ENCODE results near the gene STXBP2.

STXBP2 gene

GRCh38 chr19:7658219-7658686, 21.3 kb downstream of the STXBP2 start:
- peak overlapping the region; percentile 79 for H2AFZ ChIP-seq (ENCODE audit: low read length)
- no peak overlapping the region for H4K91ac ChIP-seq (ENCODE audit: low read depth, low read length, poor library complexity)
- H3K4me1 ChIP-seq (ENCODE audit: control insufficient read depth in 2 of 2, insufficient read depth in 1 of 2, low read depth in 1 of 2, low read length in 2 of 2): peaks cover 0 to 2% of the 10 kb centered on the region in 2 donors
- no peak overlapping the region for H3K4me2 ChIP-seq (ENCODE audit: insufficient read depth, low read length, poor library complexity, severe bottlenecking)
- peak overlapping the region; percentile 5 for H2AK5ac ChIP-seq (ENCODE audit: low read depth, low read length)
- H3K79me1 ChIP-seq (ENCODE audit: low read depth, low read length): peaks cover 1% of the 10 kb centered on the region
- H2BK12ac ChIP-seq (ENCODE audit: low read length): no peak overlapping the region
- H3K27ac ChIP-seq (replicated peaks; ENCODE audit: low read length): no peak overlapping the region
- H2BK120ac ChIP-seq (ENCODE audit: low read depth, low read length): no peak overlapping the region
- no peak overlapping the region for H4K8ac ChIP-seq (ENCODE audit: low read depth, low read length)
- H3K18ac ChIP-seq (ENCODE audit: low read length): no peak overlapping the region
- no peak overlapping the region for H3K4me3 ChIP-seq (ENCODE audit: low read length in 2 of 2)
- H2BK5ac ChIP-seq (ENCODE audit: low read length): no peak overlapping the region
- no peak overlapping the region for H3K14ac ChIP-seq (ENCODE audit: low read length)
- DNase-seq (ENCODE audit: low spot score): no peak
- H3K36me3 ChIP-seq (replicated peaks in 1 of 2; ENCODE audit: control insufficient read depth in 2 of 2, insufficient read depth in 2 of 2, low read length in 2 of 2): no peaks in the 10 kb centered on the region
- no peaks in the 10 kb centered on the region for H3K9me3 ChIP-seq (replicated peaks in 1 of 2; ENCODE audit: control insufficient read depth in 2 of 2, insufficient read depth in 1 of 2, low read depth in 1 of 2, low read length in 2 of 2)
- no peaks in the 10 kb centered on the region for H3K27me3 ChIP-seq (ENCODE audit: control insufficient read depth in 3 of 3, insufficient read depth in 3 of 3, low read depth in 1 of 3, low read length in 3 of 3)
- H3K9ac ChIP-seq (ENCODE audit: low read depth, low read length, poor library complexity): no peak overlapping the region
- no peak overlapping the region for H2BK15ac ChIP-seq (ENCODE audit: low read length)
- no CpG with 5 or more reads among the region's 9 CpGs for WGBS, 2 donors (ENCODE audit: extremely low coverage in 2 of 2, insufficient read length in 2 of 2, insufficient replicate concordance in 1 of 2)
- no peak overlapping the region for H3K4ac ChIP-seq (ENCODE audit: low read length)
- H3K23ac ChIP-seq (ENCODE audit: low read depth, low read length, poor library complexity): no peak overlapping the region

GRCh38 chr19:7661744-7662538, 25.0 kb downstream of the STXBP2 start:
- H3K9me3 ChIP-seq (replicated peaks in 1 of 2; ENCODE audit: control insufficient read depth in 2 of 2, insufficient read depth in 1 of 2, low read depth in 1 of 2, low read length in 2 of 2): no peaks in the 10 kb centered on the region
- H3K36me3 ChIP-seq (replicated peaks in 1 of 2; ENCODE audit: control insufficient read depth in 2 of 2, insufficient read depth in 2 of 2, low read length in 2 of 2): no peaks in the 10 kb centered on the region
- peaks cover 0 to 2% of the 10 kb centered on the region in 2 donors for H3K4me1 ChIP-seq (ENCODE audit: control insufficient read depth in 2 of 2, insufficient read depth in 1 of 2, low read depth in 1 of 2, low read length in 2 of 2)
- H3K23ac ChIP-seq (ENCODE audit: low read depth, low read length, poor library complexity): no peak overlapping the region
- no peak overlapping the region for H4K91ac ChIP-seq (ENCODE audit: low read depth, low read length, poor library complexity)
- no peak overlapping the region for H3K9ac ChIP-seq (ENCODE audit: low read depth, low read length, poor library complexity)
- H3K18ac ChIP-seq (ENCODE audit: low read length): no peak overlapping the region
- no peak overlapping the region for H3K4ac ChIP-seq (ENCODE audit: low read length)
- DNase-seq (ENCODE audit: low spot score): no peak
- WGBS, 2 donors (ENCODE audit: extremely low coverage in 2 of 2, insufficient read length in 2 of 2, insufficient replicate concordance in 1 of 2): no CpG with 5 or more reads among the region's 8 CpGs
- no peak overlapping the region for H2BK120ac ChIP-seq (ENCODE audit: low read depth, low read length)
- no peak overlapping the region for H3K4me2 ChIP-seq (ENCODE audit: insufficient read depth, low read length, poor library complexity, severe bottlenecking)
- no peak overlapping the region for H2AFZ ChIP-seq (ENCODE audit: low read length)
- peaks cover 1% of the 10 kb centered on the region for H3K79me1 ChIP-seq (ENCODE audit: low read depth, low read length)
- no peak overlapping the region for H4K8ac ChIP-seq (ENCODE audit: low read depth, low read length)
- no peak overlapping the region for H3K14ac ChIP-seq (ENCODE audit: low read length)
- no peaks in the 10 kb centered on the region for H3K27me3 ChIP-seq (ENCODE audit: control insufficient read depth in 3 of 3, insufficient read depth in 3 of 3, low read depth in 1 of 3, low read length in 3 of 3)
- H2AK5ac ChIP-seq (ENCODE audit: low read depth, low read length): no peak overlapping the region
- H3K4me3 ChIP-seq (ENCODE audit: low read length in 2 of 2): no peak overlapping the region
- H2BK5ac ChIP-seq (ENCODE audit: low read length): no peak overlapping the region
- H2BK12ac ChIP-seq (ENCODE audit: low read length): no peak overlapping the region
- H2BK15ac ChIP-seq (ENCODE audit: low read length): no peak overlapping the region
- H3K27ac ChIP-seq (replicated peaks; ENCODE audit: low read length): no peak overlapping the region

GRCh38 chr19:7662657-7663056, 25.7 kb downstream of the STXBP2 start:
- peaks cover 1% of the 10 kb centered on the region for H3K79me1 ChIP-seq (ENCODE audit: low read depth, low read length)
- no peak overlapping the region for H2BK15ac ChIP-seq (ENCODE audit: low read length)
- DNase-seq (ENCODE audit: low spot score): no peak
- no peak overlapping the region for H3K23ac ChIP-seq (ENCODE audit: low read depth, low read length, poor library complexity)
- WGBS, 2 donors (ENCODE audit: extremely low coverage in 2 of 2, insufficient read length in 2 of 2, insufficient replicate concordance in 1 of 2): no CpG with 5 or more reads among the region's 14 CpGs
- no peak overlapping the region for H4K8ac ChIP-seq (ENCODE audit: low read depth, low read length)
- H3K4me3 ChIP-seq (ENCODE audit: low read length in 2 of 2): no peak overlapping the region
- no peaks in the 10 kb centered on the region for H3K9me3 ChIP-seq (replicated peaks in 1 of 2; ENCODE audit: control insufficient read depth in 2 of 2, insufficient read depth in 1 of 2, low read depth in 1 of 2, low read length in 2 of 2)
- no peaks in the 10 kb centered on the region for H3K4me1 ChIP-seq (ENCODE audit: control insufficient read depth in 2 of 2, insufficient read depth in 1 of 2, low read depth in 1 of 2, low read length in 2 of 2)
- H2AFZ ChIP-seq (ENCODE audit: low read length): no peak overlapping the region
- no peaks in the 10 kb centered on the region for H3K36me3 ChIP-seq (replicated peaks in 1 of 2; ENCODE audit: control insufficient read depth in 2 of 2, insufficient read depth in 2 of 2, low read length in 2 of 2)
- H3K4me2 ChIP-seq (ENCODE audit: insufficient read depth, low read length, poor library complexity, severe bottlenecking): no peak overlapping the region
- no peak overlapping the region for H2BK12ac ChIP-seq (ENCODE audit: low read length)
- no peak overlapping the region for H3K14ac ChIP-seq (ENCODE audit: low read length)
- H3K18ac ChIP-seq (ENCODE audit: low read length): no peak overlapping the region
- H3K27me3 ChIP-seq (ENCODE audit: control insufficient read depth in 3 of 3, insufficient read depth in 3 of 3, low read depth in 1 of 3, low read length in 3 of 3): no peaks in the 10 kb centered on the region
- no peak overlapping the region for H3K4ac ChIP-seq (ENCODE audit: low read length)
- H3K9ac ChIP-seq (ENCODE audit: low read depth, low read length, poor library complexity): no peak overlapping the region
- H4K91ac ChIP-seq (ENCODE audit: low read depth, low read length, poor library complexity): no peak overlapping the region
- H2AK5ac ChIP-seq (ENCODE audit: low read depth, low read length): no peak overlapping the region
- H2BK5ac ChIP-seq (ENCODE audit: low read length): no peak overlapping the region
- H3K27ac ChIP-seq (replicated peaks; ENCODE audit: low read length): no peak overlapping the region
- H2BK120ac ChIP-seq (ENCODE audit: low read depth, low read length): no peak overlapping the region

- Histone ChIP-seq H3K4me2 (ENCODE audit: insufficient read depth, low read length, poor library complexity, severe bottlenecking) (no peak overlapping the region), H3K79me1 (ENCODE audit: low read depth, low read length) (peaks cover 1% of the 10 kb centered on the region), H4K91ac (ENCODE audit: low read depth, low read length, poor library complexity) (no peak overlapping the region), H3K23ac (ENCODE audit: low read depth, low read length, poor library complexity) (no peak overlapping the region), H3K9ac (ENCODE audit: low read depth, low read length, poor library complexity) (no peak overlapping the region), H3K4me1 (ENCODE audit: control insufficient read depth in 2 of 2, insufficient read depth in 1 of 2, low read depth in 1 of 2, low read length in 2 of 2) (no peaks in the 10 kb centered on the region), H3K27me3 (ENCODE audit: control insufficient read depth in 3 of 3, insufficient read depth in 3 of 3, low read depth in 1 of 3, low read length in 3 of 3) (peaks cover 0 to 2% (median 0%) of the 10 kb centered on the region in 3 experiments), H2BK15ac (ENCODE audit: low read length) (no peak overlapping the region), H3K9me3 (replicated peaks in 1 of 2; ENCODE audit: control insufficient read depth in 2 of 2, insufficient read depth in 1 of 2, low read depth in 1 of 2, low read length in 2 of 2) (no peaks in the 10 kb centered on the region), H3K27ac (replicated peaks; ENCODE audit: low read length) (no peak overlapping the region), H2BK12ac (ENCODE audit: low read length) (no peak overlapping the region), H2BK5ac (ENCODE audit: low read length) (no peak overlapping the region), H3K18ac (ENCODE audit: low read length) (no peak overlapping the region), H3K14ac (ENCODE audit: low read length) (no peak overlapping the region), H2AFZ (ENCODE audit: low read length) (no peak overlapping the region), H4K8ac (ENCODE audit: low read depth, low read length) (no peak overlapping the region), H3K36me3 (replicated peaks in 1 of 2; ENCODE audit: control insufficient read depth in 2 of 2, insufficient read depth in 2 of 2, low read length in 2 of 2) (no peaks in the 10 kb centered on the region), H2AK5ac (ENCODE audit: low read depth, low read length) (no peak overlapping the region), H3K4ac (ENCODE audit: low read length) (no peak overlapping the region), H3K4me3 (ENCODE audit: low read length in 2 of 2) (no peak overlapping the region), H2BK120ac (ENCODE audit: low read depth, low read length) (no peak overlapping the region)
- no peak for DNase-seq (ENCODE audit: low spot score)
- WGBS, 2 donors (ENCODE audit: extremely low coverage in 2 of 2, insufficient read length in 2 of 2, insufficient replicate concordance in 1 of 2): no CpG with 5 or more reads among the region's 7 CpGs
Measured at GRCh38 chr19:7663706-7664105, 26.8 kb downstream of the STXBP2 start.
